Measurements from ENCODE around the gene KRTAP13-4.

DNA sequence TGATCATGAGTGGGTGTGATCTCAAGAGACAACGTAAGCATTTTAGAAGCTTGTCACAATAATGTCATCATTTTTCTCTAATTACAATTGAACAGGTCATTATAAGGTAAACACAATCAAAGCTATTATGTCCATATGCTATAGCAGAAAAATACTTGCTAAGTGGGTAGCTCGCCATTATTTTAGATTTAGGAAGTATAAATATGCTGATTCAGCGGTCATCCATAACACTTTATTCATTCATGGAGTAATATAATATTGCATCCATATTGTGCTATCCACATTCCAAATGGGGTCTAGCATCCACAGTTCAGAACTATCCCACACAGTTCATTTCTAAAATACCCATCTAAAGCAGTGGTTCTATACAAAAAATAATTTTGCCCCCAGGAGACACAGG is 18.5 kb downstream of the KRTAP13-4 start:
- TF ChIP-seq, protein P1, sequence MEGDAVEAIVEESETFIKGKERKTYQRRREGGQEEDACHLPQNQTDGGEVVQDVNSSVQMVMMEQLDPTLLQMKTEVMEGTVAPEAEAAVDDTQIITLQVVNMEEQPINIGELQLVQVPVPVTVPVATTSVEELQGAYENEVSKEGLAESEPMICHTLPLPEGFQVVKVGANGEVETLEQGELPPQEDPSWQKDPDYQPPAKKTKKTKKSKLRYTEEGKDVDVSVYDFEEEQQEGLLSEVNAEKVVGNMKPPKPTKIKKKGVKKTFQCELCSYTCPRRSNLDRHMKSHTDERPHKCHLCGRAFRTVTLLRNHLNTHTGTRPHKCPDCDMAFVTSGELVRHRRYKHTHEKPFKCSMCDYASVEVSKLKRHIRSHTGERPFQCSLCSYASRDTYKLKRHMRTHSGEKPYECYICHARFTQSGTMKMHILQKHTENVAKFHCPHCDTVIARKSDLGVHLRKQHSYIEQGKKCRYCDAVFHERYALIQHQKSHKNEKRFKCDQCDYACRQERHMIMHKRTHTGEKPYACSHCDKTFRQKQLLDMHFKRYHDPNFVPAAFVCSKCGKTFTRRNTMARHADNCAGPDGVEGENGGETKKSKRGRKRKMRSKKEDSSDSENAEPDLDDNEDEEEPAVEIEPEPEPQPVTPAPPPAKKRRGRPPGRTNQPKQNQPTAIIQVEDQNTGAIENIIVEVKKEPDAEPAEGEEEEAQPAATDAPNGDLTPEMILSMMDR (IDR thresholded peaks at IDR 0.05): no peak
- no peak for TF ChIP-seq POLR2A (IDR thresholded peaks at IDR 0.05)
